ENCODE measurements around the gene CARHSP1. TPM values are rescaled to one million over a fixed set of nuclear protein-coding genes. Genes with fewer than 3 reads are reported as not detected.

CARHSP1 gene
- total and polyA plus RNA-seq, 2 of the 4 experiments (the other 2 are of a cell fraction): 121 to 138 TPM

DNA sequence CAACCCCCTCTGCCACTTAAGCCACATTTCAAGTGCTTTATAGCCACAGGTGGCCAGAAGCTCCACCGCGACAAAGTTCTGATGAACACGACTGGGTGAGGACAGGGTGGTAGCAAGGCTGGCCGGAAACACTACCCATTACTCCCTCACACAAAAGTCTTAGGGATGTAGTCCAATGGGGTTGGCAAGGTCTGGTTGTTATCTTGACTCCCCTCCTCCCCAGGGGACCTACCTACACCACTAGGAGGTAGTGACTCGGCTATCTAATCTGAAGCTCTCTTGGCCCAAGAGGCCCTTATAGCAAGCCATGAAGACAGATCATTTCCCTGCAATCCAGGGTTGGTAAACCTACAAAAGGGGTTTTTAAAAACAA lies 21.7 kb upstream of the CARHSP1 start:
- Histone ChIP-seq H3K23ac (ENCODE audit: low read depth, low read length) (no peak overlapping the region), H3K14ac (replicated peaks; ENCODE audit: low read depth, low read length) (no peak overlapping the region), H3K4me1 (ENCODE audit: control insufficient read depth, insufficient read depth, low read length) (peaks cover 16% of the 10 kb centered on the region), H3K27ac (ENCODE audit: insufficient read depth, low read length) (no peak overlapping the region), H3K9me3 (ENCODE audit: control insufficient read depth, insufficient read depth, low read length) (no peaks in the 10 kb centered on the region), H2AFZ (replicated peaks; ENCODE audit: low read length, poor library complexity) (no peak overlapping the region), H4K20me1 (ENCODE audit: insufficient read depth, low read length) (peaks cover 28% of the 10 kb centered on the region), H3K56ac (ENCODE audit: extremely low read depth, insufficient read depth, low read length) (no peak overlapping the region), H4K91ac (ENCODE audit: insufficient read depth, low read depth, low read length) (no peak overlapping the region), H3K4me3 (ENCODE audit: insufficient read depth, low read depth, low read length) (no peak overlapping the region), H3K79me1 (ENCODE audit: low read depth in 1 of 2, low read length in 2 of 2) (peaks cover 24 to 66% of the 10 kb centered on the region in 2 experiments; a peak in 3 of 4 replicates), H3K9me1 (ENCODE audit: insufficient read depth, low read length) (peaks cover 25% of the 10 kb centered on the region), H3K9ac (ENCODE audit: low read depth, low read length) (no peak overlapping the region), H2BK15ac (ENCODE audit: low read depth, low read length) (no peak overlapping the region), H2AK5ac (ENCODE audit: low read depth, low read length) (no peak overlapping the region), H3K4ac (ENCODE audit: low read depth, low read length) (no peak overlapping the region), H2BK120ac (ENCODE audit: low read depth, low read length) (no peak overlapping the region), H3K27me3 (ENCODE audit: control insufficient read depth, insufficient read depth, low read length) (no peaks in the 10 kb centered on the region), H3K36me3 (ENCODE audit: control insufficient read depth, insufficient read depth, low read length) (peaks cover 48% of the 10 kb centered on the region), H2BK5ac (ENCODE audit: low read depth, low read length, poor library complexity, severe bottlenecking) (no peak overlapping the region), H3K18ac (ENCODE audit: low read depth, low read length) (no peak overlapping the region), H4K8ac (ENCODE audit: low read depth in 2 of 2, low read length in 2 of 2) (no peak overlapping the region), H2BK20ac (ENCODE audit: low read depth, low read length) (no peak overlapping the region), H3K4me2 (ENCODE audit: low read depth, low read length) (no peak overlapping the region), H2AK9ac (replicated peaks; ENCODE audit: low read depth, low read length, poor library complexity) (no peak overlapping the region), H4K5ac (ENCODE audit: low read depth, low read length) (no peak overlapping the region)
- TF ChIP-seq RCOR1 (IDR thresholded peaks at IDR 0.05; ENCODE audit: insufficient replicate concordance, low read length): no peak
- dilution Hi-C loops (cut with HindIII; ENCODE audit: low sequenced_read_pairs, unreplicated experiment): no loop called here
- CTCF ChIA-PET: no interaction called here
- POLR2A ChIA-PET (ENCODE audit: unreplicated experiment): no interaction called here
- DNase-seq (no peak), ATAC-seq (ENCODE audit: low read depth) (no peak)
- BruUV-seq (replicated peaks): no TSS peak
- intact Hi-C loops (cut with micrococcal nuclease): no loop called here
- in situ Hi-C loops (cut with MboI; ENCODE audit: low sequenced_read_pairs): no loop called here
- WGBS, 2 experiments (ENCODE audit: extremely low coverage in 2 of 2, insufficient read length in 1 of 2): no CpG with 5 or more reads among the region's 5 CpGs
